GM21529 (cell line): ENCODE measurements around the gene HACD3.
"Not testable (repeated sequence)": the region's sequence is repeated elsewhere in the genome, so short reads cannot be mapped to it uniquely, and the experiment has no call there.

Experiments used
- ATAC-seq: cut with Tn5 transposase; IDR thresholded peaks from one replicate; pipeline ENCODE4 v1.9.1; 2021; ENCODE audit not compliant: unreplicated experiment

HACD3 gene

DNA sequence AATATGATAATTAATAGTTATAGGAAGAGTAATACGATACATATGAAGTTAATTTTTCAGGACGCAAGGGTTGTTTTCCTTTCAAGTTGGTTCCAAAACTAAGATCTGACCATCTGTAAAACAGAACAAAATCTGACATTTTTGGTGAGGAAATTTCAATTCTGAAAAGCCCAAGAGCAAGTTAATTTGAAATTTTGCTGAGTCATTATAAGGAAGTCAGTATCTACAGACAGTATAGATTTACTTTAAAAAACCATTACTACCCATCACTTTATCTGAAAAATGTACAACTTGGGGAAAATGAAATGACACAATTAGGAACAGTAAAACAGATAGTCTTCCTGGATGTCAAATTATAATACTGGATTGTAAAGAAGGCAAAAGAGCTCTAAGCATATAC is 68.2 kb downstream of the HACD3 start:
- ATAC-seq = no peak

DNA sequence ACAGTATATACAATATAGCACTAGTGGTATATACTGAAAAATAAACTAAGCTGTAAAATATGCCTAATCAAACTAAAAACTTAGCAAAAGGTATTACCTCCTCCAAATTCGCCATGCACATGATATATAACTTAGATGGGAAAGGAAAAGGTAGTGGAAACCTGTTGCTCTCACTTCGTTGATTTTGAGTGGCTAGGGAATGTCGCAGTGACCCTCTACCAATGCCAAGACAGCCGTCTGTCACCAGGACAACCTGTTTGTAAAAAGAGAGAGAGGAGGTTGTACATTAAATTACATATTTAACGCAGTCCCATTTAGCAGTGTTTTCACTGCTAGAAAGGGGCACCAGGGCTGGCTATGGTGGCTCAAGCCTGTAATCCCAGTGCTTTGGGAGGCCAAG is 69.4 kb downstream of the HACD3 start:
- no peak for ATAC-seq

DNA sequence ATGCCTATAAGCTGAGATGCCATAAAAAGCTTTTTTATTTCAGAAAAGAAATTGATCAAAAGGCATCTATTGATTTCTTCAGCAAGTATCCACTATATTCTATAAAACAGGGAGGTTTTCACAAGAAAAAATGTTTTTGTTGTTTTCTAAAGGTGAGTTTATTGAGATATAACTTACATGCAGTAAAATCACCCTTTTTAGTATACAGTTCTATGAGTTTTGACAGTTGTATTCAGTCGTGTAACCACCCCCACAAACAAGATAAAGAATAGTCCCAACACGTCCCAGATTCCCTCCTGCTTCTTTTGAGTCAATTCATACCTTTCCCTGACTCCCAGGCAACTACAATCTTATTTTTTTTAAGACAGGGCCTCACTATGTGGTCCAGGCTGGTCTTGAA is 72.9 kb downstream of the HACD3 start:
- ATAC-seq = no peak

DNA sequence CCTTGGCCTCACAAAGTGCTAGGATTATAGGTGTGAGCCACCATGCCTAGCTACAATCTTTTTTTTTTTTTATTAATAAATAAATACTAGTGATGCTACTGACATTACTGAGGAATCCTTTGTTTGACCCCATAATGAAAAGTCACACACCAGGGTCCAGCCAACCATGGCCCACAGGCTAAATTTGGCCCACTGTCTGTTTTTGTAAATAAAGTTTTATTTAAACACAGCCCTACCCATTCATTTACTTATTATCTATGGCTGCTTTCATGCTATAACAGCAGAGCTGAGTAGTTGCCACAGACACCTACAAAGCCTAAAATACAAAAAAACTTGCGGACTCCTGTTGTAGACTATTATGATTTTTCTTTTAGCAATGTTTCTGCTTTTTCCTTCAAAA is 73.3 kb downstream of the HACD3 start:
- no peak for ATAC-seq

DNA sequence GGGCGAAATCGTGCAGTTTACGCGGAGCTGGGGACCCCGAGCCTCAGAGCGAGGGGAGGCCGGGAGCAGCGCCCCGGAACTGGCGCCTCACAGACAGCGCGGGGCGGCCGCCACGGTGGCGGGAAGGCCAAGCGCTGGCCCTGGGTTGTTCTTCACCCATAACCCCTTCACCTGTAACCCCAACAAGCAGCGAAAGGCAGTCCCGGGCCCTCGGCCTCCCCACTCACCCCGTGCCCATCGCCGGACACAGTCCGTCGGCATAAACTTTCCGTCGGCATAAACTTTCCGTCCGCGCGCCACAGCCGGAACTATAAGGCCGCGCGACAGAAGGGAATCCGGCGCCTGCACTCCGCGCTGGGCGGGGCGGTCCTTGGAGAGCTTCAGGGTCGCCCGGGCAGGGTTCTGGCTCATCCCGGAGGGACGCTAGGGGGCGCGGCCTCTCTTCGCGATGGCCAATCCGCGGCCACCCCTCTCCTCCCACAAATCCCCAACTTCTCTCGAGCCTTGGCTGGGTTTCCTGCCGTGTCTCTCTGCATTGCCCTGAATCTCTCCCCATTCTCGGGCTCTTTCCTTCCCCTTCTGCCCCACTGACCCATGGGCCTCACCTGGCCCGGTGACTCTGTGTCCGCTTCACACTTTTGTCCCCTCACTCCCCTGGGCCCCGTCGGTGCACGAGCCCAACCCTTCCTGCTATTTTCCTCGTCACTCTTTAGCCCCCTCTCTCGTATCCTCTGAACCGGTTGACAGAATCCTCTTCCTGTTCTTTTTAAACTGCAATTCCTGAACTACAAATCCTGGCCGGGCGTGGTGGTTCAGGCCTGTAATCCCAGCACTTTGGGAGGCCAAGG is 80.8 kb downstream of the HACD3 start, which contains the start of gene INTS14:
TSS of gene INTS14 (minus strand) at position 261 of the 848 bp plus-strand sequence. CDS start 3,751 bp downstream, outside the sequence.
- peak; percentile 97 for ATAC-seq

DNA sequence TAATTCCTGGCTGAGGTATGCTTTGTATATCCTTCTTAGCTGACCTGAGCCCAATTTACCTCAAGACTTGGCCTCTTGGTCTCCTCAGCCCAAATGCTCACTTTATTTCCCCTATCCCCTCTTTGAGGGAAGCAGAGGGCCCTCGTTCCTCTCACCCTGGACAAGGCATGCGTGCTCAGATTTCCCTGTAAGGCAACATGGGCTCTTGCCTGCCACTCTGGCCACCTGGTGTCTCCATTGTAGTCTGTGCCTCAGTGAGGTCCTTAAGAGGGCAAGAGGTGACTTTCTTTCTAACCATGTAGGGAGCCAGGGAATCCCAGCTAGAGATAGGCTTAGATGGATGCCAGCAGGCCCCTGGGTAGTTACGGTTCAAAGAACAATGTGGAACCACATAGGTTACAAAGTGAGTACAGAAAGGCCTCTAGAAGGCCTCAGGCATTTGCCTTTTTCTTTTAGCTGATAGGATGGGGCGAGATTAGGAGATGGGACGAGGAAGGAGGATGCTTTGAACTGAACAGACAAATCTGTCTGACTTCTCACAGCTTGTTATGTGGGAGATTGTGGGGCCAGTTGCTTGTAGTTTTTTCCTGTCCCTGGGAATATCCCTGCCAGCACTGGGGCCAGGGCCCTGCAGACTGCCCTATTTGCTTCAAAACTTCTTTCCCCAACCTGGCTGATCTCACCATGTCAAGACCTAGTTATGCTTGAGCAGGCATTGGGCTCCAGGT is 81.8 kb downstream of the HACD3 start:
- no peak for ATAC-seq

DNA sequence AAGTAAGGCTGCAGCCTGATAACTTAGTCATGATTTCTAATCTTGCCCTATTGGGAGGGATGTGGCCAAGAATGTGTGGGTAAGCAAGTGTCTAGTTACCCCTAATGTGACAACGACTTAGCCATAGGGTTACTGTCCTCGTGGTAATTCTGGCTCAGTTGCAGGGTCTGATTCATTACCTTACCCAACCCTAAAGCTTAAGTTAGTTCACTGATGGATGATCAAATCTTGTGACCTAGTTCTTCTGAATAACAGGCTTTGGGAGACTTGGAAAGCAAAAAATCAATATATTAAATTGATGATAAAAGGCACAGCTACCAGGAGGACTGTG is 82.3 kb downstream of the HACD3 start:
- ATAC-seq = no peak

DNA sequence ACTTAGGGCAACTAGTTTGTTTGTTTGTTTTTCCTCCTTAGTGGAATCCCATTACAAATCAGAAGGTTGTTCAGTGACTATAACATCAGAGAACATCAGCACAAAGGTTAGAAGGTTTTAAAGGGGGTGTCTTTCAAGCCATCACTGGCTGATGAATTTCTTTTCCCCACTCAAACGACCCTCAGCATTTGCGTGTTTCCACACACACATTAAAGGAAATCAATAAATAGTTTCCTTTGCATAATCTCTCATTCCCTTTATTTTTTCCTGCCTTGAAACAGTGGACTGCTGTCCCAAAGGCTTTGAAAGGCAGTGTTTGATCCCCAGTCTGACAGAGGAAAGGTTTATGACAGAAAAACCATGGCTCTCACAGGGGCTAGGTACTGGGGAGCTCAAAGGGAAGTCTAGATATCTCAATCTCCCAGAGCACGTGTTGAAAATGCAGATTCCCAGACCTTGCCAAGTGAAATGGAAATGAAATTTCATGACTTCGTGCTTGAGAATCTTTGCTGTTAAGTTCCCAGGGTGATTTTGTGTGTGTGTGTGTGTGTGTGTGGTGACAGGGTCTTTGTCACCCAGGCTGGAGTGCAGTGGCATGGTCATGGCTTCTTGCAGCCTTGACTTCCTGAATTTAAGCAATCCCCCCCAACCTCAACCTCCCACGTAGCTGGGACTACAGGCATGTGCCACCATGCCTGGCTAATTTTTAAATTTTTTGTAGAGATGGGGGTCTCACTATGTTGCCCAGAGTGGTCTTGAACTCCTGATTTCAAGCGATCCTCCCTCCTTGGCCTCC is 82.9 kb downstream of the HACD3 start:
- no peak for ATAC-seq

DNA sequence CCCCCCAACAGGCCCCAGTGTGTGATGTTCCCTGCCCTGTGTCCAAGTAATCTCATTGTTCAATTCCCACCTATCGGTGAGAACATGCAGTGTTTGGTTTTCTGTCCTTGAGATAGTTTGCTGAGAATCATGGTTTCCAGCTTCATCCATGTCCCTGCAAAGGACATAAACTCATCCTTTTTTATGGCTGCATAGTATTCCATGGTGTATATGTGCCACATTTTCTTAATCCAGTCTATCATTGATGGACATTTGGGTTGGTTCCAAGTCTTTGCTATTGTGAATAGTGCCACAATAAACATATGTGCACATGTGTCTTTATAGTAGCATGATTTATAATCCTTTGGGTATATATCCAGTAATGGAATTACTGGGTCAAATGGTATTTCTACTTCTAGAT is 85.6 kb downstream of the HACD3 start:
- ATAC-seq = not testable (repeated sequence)

DNA sequence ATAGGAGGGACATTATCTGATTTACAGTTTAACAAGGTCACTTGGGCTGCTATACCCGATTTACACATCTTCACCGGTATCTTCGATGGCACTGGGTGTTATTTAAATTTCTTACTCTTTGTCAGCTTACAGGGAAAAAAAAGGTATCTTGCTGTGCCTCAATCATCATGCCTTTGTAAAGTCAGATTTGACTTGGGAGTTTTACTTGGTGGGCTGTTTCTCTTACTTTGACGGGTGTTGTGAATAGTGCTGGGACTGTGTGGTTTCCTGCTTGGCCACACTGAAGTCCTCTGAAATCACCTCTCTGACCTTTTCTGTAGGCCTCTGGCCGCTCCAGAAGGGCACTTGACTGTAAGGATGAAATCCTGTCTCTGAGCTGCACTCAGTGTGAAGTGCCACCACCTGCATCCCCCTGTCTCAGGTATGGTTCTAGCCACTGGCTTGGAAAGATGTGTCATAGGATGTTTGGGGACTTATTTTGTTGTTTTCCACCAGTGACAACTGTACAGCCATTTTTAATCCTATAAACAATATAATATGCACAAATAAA is 88.4 kb downstream of the HACD3 start:
- no peak for ATAC-seq

DNA sequence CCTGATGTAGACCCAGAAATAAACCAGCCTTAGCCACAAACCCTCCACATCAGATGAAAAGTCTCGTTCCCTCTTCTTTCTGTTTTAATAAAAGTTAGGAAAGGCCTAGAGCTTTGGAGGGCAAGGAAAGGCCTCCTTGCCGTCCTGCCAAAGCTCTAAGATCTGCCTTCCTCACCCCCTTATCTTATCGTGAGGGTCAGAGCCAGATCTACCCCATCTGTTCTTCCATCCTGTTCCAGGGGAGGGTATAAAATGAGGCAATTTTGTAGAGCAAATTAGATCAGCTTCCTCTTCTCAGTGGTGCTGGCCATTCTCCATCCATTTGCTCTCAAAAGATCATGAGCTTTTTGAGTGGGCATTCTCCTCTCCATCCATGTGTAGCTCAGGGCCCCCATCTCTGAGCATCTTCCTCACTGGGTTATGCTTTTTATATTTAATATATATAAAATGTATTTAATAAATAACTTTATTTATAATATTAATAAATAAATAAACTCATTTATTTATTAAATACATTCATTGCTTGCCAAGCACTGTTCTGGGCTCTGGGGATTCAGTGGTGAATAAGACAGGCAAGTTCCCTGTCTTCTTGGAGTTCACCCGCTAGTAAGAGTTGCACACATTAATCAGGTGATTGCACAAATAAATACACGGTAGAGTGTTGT is 89.5 kb downstream of the HACD3 start:
- no peak for ATAC-seq

DNA sequence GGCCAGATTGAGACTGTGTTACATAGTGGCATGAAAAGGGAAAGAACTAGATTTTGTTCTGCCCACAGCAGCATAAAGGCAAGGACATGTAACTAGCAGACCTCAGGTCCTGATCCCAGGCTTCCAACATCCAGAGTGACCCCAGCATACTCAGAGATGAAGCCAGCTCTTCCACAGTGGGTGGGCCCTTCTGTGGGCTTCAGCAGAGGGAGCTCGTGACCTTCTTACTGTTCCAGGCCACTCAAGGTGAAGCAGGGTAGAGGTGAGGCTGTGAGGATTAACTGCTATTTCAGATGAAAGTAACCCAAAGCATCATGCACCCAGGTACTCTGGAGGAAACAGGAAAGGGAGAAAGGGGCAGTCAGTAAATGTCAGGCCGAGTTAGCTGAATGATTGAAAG is 90.6 kb downstream of the HACD3 start:
- ATAC-seq = no peak

DNA sequence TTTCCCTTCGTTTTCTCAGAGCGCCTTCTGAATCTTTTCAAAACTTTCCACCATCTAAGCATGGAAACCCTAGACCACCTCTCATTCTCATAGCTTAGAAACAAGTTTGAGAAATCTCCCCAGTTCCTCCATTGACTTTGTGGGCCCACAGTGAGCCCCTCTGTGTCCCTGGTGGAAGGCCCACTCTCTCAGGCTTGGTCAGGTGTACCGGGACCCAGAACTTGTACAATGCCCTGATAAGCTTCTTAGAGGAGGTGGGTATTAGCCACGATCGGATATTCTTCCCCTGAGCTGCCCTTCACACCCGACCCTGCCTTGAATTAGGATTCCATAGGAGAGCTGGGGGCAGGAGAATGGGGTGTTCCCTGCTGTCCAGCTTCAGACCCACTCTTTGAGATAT is 91.4 kb downstream of the HACD3 start, which contains the start of gene SLC24A1:
TSS of gene SLC24A1 (plus strand) at position 301 of the 400 bp plus-strand sequence. CDS start 2,143 bp downstream, outside the sequence.
- no peak for ATAC-seq

DNA sequence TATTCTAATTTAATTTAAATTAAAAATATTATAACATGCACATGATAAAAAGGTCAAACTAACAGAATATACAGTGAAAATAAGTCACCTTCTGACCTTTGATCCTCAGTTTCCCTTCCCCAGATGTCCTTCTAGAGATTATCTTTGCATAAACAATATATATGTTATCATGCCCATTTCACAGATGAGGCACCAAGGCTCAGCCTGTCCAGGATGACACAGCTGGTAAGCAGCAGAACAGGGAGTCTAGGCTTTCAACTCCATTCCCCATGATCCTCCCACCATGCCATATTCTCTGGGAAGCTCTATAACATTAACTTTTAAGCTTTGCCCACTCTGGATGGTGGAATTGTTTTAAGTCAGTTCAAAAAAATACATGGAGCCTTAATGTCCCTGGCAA is 92.8 kb downstream of the HACD3 start:
- ATAC-seq = no peak

DNA sequence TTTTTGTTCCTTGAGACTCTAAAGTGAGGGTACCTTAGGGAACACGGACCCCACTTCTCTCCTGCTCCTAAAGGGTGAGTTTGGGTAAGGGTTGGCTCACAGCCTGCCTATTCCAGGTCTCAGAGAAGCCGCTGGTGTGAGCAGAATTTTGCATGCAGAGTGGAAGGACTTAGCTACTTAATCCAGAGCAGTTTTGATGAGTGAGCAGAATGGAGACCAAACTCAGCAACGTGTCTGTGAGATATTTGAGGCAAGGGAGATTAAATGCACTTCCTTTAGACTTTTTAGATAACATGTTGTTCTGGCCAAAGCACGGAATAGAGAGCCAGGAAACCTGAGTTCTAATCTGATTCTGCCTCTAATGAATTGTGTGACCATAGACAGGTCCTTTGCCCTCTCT is 96.6 kb downstream of the HACD3 start:
- no peak for ATAC-seq
